HL-60 (cell line): Measurements from ENCODE around the gene TARBP2.
"Not testable (repeated sequence)": the region's sequence is repeated elsewhere in the genome, so short reads cannot be mapped to it uniquely, and the experiment has no call there.

Source experiments
- DNase-seq, 2 experiments: peaks; one replicate each; pipeline ENCODE4 v3.0.0-alpha.2; 2010 to 2020; ENCODE audit warnings: low read depth in 1 of 2, low spot score in 1 of 2
- H3K27ac ChIP-seq: fragments of 250-450 bp; sonication (Bioruptor Pico); replicated peaks from 2 replicates; pipeline ENCODE4 v1.5.1; 2020; ENCODE audit warnings: mild to moderate bottlenecking, moderate library complexity
- H3K27me3 ChIP-seq: fragments of 250-450 bp; sonication (Bioruptor Pico); 2 replicates; pipeline ENCODE4 v1.5.1; 2021; ENCODE audit warnings: mild to moderate bottlenecking, moderate library complexity; ENCODE audit not compliant: insufficient read depth, poor library complexity, severe bottlenecking
- H3K4me3 ChIP-seq: replicated peaks from 2 replicates; pipeline ENCODE4 v1.5.1; 2011; ENCODE audit warnings: mild to moderate bottlenecking, control low read depth, low read length; ENCODE audit not compliant: insufficient read depth
- GABPA ChIP-seq: IDR thresholded peaks from 2 replicates; pipeline ENCODE4 v1.6.1; 2012; ENCODE audit warnings: low read depth
- POLR2AphosphoS5 ChIP-seq: IDR thresholded peaks from 2 replicates; pipeline ENCODE4 v1.6.1; 2012; ENCODE audit warnings: low read depth
- SPI1 ChIP-seq: IDR thresholded peaks from 2 replicates; pipeline ENCODE4 v1.6.1; 2012; ENCODE audit warnings: low read depth, mild to moderate bottlenecking, borderline replicate concordance
- TF ChIP-seq, protein P1 (sequence below): IDR thresholded peaks from 2 replicates; pipeline ENCODE4 v1.6.1; 2012; ENCODE audit warnings: low read depth; ENCODE audit not compliant: insufficient replicate concordance
- TF ChIP-seq, protein P2 (sequence below): IDR thresholded peaks from one replicate; pipeline ENCODE4 v1.5.1; 2011; ENCODE audit warnings: low read length, control low read depth, inconsistent platforms; ENCODE audit not compliant: insufficient read depth

TARBP2 gene

GRCh38 chr12:53538209-53538689 is 37.2 kb downstream of the TARBP2 start:
- no peak overlapping the region for H3K27ac ChIP-seq
- DNase-seq = no peak
- TF ChIP-seq POLR2AphosphoS5 (no peak), SPI1 (no peak), GABPA (no peak)
- TF ChIP-seq, protein P1, sequence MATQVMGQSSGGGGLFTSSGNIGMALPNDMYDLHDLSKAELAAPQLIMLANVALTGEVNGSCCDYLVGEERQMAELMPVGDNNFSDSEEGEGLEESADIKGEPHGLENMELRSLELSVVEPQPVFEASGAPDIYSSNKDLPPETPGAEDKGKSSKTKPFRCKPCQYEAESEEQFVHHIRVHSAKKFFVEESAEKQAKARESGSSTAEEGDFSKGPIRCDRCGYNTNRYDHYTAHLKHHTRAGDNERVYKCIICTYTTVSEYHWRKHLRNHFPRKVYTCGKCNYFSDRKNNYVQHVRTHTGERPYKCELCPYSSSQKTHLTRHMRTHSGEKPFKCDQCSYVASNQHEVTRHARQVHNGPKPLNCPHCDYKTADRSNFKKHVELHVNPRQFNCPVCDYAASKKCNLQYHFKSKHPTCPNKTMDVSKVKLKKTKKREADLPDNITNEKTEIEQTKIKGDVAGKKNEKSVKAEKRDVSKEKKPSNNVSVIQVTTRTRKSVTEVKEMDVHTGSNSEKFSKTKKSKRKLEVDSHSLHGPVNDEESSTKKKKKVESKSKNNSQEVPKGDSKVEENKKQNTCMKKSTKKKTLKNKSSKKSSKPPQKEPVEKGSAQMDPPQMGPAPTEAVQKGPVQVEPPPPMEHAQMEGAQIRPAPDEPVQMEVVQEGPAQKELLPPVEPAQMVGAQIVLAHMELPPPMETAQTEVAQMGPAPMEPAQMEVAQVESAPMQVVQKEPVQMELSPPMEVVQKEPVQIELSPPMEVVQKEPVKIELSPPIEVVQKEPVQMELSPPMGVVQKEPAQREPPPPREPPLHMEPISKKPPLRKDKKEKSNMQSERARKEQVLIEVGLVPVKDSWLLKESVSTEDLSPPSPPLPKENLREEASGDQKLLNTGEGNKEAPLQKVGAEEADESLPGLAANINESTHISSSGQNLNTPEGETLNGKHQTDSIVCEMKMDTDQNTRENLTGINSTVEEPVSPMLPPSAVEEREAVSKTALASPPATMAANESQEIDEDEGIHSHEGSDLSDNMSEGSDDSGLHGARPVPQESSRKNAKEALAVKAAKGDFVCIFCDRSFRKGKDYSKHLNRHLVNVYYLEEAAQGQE = no peak
- no peaks in the 10 kb centered on the region for H3K27me3 ChIP-seq
- no peak overlapping the region for H3K4me3 ChIP-seq

GRCh38 chr12:53539526-53539925 is 38.4 kb downstream of the TARBP2 start:
- no peak overlapping the region for H3K27ac ChIP-seq

GRCh38 chr12:53543539-53543938 is 42.5 kb downstream of the TARBP2 start:
- Histone ChIP-seq H3K4me3 (no peak overlapping the region), H3K27ac (no peak overlapping the region), H3K27me3 (no peaks in the 10 kb centered on the region)
- TF ChIP-seq, protein P2, sequence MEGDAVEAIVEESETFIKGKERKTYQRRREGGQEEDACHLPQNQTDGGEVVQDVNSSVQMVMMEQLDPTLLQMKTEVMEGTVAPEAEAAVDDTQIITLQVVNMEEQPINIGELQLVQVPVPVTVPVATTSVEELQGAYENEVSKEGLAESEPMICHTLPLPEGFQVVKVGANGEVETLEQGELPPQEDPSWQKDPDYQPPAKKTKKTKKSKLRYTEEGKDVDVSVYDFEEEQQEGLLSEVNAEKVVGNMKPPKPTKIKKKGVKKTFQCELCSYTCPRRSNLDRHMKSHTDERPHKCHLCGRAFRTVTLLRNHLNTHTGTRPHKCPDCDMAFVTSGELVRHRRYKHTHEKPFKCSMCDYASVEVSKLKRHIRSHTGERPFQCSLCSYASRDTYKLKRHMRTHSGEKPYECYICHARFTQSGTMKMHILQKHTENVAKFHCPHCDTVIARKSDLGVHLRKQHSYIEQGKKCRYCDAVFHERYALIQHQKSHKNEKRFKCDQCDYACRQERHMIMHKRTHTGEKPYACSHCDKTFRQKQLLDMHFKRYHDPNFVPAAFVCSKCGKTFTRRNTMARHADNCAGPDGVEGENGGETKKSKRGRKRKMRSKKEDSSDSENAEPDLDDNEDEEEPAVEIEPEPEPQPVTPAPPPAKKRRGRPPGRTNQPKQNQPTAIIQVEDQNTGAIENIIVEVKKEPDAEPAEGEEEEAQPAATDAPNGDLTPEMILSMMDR = peak; percentile 48
- no peak for TF ChIP-seq SPI1
- DNase-seq = peak; percentile 17 to 56

More at GRCh38 chr12:53539526-53539925, 38.4 kb downstream of the TARBP2 start:
- TF ChIP-seq, protein P1 = no peak
- TF ChIP-seq GABPA (no peak), POLR2AphosphoS5 (no peak), SPI1 (no peak)
- TF ChIP-seq, protein P2 = no peak
- no peaks in the 10 kb centered on the region for H3K27me3 ChIP-seq
- no peak overlapping the region for H3K4me3 ChIP-seq
- no peak for DNase-seq

- H3K27ac ChIP-seq, H3K4me3 ChIP-seq, H3K27me3 ChIP-seq, DNase-seq: not testable (repeated sequence)
Observed at GRCh38 chr12:53548354-53548753, 47.3 kb downstream of the TARBP2 start.

GRCh38 chr12:53550131-53550530 is 49.0 kb downstream of the TARBP2 start:
- H3K27ac ChIP-seq, DNase-seq, H3K4me3 ChIP-seq, H3K27me3 ChIP-seq: not testable (repeated sequence)
